GM18951 (cell line): ENCODE measurements around the gene ADORA2A.

ENCODE experiments used
- POLR2A ChIP-seq: IDR thresholded peaks from 4 replicates; pipeline ENCODE4 v1.6.1; 2011; ENCODE audit warnings: mild to moderate bottlenecking; ENCODE audit not compliant: insufficient read length, insufficient read depth; ENCODE audit errors: extremely low read depth
- in situ Hi-C: fragments of 300-500 bp; cut with MboI; formaldehyde crosslinking; loops from one replicate; pipeline ENCODE4 v1.12.0; 2022; ENCODE audit warnings: low sequenced_read_pairs, mixed read lengths, inconsistent platforms; ENCODE audit not compliant: unreplicated experiment

ADORA2A gene

GRCh38 chr22:24393848-24394247 lies 33.6 kb upstream of the ADORA2A start:
- no peak for TF ChIP-seq POLR2A
- in situ Hi-C loops = no loop called here

- in situ Hi-C loops = no loop called here
- TF ChIP-seq POLR2A = no peak
Observed at GRCh38 chr22:24394254-24394653, 33.1 kb upstream of the ADORA2A start.

GRCh38 chr22:24398409-24398808 lies 29.0 kb upstream of the ADORA2A start:
- TF ChIP-seq POLR2A = no peak
- in situ Hi-C loops = no loop called here

GRCh38 chr22:24400034-24400725 lies 27.2 kb upstream of the ADORA2A start:
- in situ Hi-C loops = no loop called here
- TF ChIP-seq POLR2A = no peak

GRCh38 chr22:24400726-24401596 lies 26.4 kb upstream of the ADORA2A start:
- TF ChIP-seq POLR2A = no peak
- in situ Hi-C loops = no loop called here

GRCh38 chr22:24401931-24402367 lies 25.4 kb upstream of the ADORA2A start:
- in situ Hi-C loops = no loop called here
- no peak for TF ChIP-seq POLR2A

- in situ Hi-C loops = no loop called here
- TF ChIP-seq POLR2A = no peak
Observed at GRCh38 chr22:24402460-24403192, 24.8 kb upstream of the ADORA2A start.

GRCh38 chr22:24403346-24403745 lies 24.1 kb upstream of the ADORA2A start:
- in situ Hi-C loops = no loop called here
- TF ChIP-seq POLR2A = no peak

- in situ Hi-C loops = no loop called here
- TF ChIP-seq POLR2A = no peak
Observed at GRCh38 chr22:24404561-24405275, 22.7 kb upstream of the ADORA2A start.

- in situ Hi-C loops = no loop called here
- TF ChIP-seq POLR2A = no peak
Observed at GRCh38 chr22:24405631-24406321, 21.6 kb upstream of the ADORA2A start.

- in situ Hi-C loops = no loop called here
Observed at GRCh38 chr22:24406322-24407277, 20.8 kb upstream of the ADORA2A start.

More at GRCh38 chr22:24406322-24407277, 20.8 kb upstream of the ADORA2A start:
- no peak for TF ChIP-seq POLR2A
